GM15510 (cell line): ENCODE results near the gene OGG1.

Source experiments
- POLR2A ChIP-seq: IDR thresholded peaks from 3 replicates; pipeline ENCODE4 v1.6.1; 2011; ENCODE audit warnings: borderline replicate concordance; ENCODE audit not compliant: insufficient read length; ENCODE audit errors: extremely low read depth

Gene OGG1

DNA sequence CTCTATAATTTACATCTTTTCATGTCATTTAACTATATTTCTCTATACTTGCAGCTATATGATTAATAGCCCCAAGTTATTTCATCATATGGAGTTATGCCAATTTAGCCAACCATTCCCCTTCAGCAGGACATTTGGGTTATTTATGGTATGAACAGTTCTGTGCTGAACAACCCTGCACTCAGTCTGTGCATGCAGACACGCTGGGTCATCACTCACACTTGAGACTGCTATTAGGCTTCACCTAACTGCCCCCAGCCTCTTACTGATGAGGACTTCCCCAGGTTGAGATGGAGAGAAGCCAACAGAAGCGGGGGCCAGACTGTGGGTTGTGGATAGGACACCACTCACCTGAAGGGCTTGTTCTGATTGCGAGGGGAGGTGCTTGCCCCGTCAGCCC, 35.2 kb downstream of the OGG1 start:
- TF ChIP-seq POLR2A, result no peak

DNA sequence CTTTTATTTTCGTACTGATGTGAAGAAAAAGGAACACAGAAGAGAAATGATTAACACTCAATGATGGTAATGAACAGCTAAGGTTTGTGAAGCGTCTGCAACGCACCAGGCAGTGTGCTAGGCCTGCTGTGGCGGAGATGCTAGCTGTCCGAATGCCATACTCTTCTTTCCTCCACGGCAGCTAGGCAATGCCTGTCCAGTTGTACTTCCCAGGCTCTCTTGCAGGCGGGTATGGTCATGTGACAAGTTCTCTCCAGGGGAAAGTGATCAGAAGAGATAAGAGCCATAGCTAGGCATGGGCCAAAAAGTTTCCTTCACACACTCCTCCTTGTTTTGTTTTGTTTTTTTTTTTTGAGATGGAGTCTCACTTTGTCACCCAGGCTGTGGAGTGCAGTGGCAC, 35.9 kb downstream of the OGG1 start:
- no peak for TF ChIP-seq POLR2A

DNA sequence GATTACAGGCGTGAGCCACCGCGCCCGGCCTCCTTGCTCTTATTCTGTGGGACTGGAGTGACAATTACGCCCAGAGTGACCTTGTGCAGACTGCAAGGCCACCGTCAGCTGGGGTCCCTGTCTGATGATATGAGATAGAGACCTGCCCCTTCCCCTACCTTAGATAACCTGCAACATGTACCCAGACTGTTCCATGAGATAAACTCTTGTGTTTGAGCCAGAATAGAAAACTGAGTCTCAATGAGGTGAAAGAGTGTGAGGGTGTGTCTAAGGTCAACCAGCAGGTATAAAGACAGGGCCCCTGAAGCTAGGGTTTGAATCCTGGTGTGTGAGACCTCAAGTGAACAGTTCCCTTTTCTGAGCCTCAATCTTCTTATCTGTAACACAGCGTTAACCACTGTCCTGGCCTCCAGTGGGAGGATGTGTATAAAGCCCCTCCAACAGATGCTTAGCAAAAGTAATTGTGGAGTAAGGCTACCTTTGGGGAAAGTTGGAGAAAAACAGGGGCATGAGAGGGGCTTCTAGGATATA, 36.5 kb downstream of the OGG1 start:
- TF ChIP-seq POLR2A, result no peak

DNA sequence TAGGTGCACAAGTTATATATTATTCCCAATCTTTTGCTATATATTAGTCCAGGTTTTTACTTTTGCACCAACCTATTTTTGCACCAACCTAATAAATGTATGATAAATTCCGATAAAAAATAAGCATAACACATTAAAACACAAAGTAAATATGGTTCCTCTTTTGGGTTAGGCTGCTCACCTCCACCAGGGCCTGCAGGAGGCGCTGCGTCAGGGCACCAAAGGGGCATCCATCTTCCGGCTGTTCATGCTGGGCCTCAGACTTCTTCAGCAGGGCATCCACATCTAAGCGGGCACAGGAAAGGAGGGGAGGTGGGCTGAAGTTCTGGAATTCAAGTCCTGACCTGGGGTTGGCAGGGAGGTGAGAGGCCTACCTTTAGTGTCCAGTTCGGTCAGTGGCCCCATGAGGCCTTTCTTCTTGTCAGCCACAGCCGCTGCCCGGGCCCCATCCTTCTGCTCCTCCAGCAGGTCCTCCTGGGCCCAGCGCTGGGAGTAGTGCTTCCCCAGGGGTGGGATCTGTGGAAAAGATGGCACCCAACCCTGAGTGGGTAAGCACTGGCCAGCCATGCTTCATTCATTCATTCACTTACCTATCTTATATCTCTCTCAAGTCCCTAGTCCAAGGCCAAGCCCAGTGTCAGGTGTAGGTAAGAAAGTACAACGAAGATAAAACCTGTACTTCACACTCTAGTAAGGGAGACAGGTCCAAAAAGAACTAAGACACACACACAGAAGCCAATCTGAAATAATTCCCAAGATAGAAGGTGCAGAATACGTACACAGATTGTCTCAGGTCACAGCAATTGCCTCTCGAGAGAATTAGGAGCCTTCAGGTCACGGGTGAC, 37.3 kb downstream of the OGG1 start:
- no peak for TF ChIP-seq POLR2A

DNA sequence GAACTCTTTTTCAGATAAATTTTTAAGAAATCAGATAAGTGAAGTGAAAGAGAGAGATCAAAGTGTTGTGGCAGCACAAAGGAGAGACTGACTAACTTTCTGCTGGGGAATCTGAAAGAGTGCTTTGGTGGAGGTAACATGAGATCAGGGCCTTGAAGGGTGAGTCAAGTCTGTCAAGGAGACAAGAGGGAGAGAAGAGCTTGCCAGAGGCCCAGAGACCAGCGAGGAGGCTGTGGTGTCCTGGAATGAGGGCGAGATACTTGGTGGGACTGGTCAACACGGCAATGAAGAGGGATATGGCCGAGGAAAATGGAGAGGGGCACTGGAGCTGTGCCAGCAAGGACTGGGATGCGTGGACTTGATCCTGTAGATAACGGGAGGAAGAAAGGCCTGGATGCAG, 38.0 kb downstream of the OGG1 start:
- TF ChIP-seq POLR2A, result no peak

DNA sequence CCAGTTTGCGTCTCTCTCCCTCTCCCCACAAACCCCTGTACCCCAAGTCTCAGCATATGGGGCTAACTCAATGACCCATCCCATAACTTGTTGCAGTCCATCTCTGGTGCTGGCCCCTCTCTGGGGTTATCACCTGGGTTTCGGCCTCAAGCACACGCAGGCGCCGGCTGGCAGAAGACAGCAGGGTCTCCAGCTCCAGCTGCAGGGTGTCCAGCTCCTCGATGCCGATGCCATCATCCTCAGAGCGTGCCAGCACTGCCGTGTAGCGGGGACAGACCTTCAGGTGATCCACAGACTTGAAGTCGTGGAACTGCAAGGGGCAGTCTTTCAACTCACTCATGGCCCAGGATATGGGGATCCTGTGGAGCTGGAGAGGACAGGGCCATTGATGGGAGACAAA, 41.4 kb downstream of the OGG1 start:
- TF ChIP-seq POLR2A, result no peak

DNA sequence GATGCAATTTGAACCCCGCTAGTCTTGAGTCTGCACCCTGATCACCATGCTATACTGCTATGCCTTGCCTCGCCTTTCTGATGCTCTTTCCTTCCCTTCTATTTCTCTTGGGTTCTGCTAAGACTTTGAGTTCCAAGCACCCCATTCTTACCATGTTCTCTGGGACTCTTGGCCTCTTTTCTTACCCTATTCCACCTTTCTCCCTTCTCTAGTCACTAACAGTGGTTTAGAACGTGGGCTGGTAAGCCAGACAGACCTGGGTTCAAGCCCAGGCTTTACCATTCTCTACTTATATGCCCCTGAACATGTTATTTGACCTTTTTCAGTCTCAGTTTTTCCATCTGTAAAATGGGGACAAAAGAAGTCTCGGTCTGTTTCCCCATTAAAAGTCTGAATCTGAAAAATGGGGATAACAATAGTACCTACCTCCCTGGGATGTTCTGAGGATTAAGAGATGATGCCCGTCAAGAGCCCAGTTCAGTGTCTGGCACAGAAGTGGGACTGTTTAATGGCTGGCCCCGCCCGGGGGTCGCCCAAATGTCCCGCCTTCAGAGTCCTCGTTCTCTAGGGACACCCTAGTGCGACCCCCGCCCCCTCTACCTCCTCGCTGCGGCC, 42.1 kb downstream of the OGG1 start:
- TF ChIP-seq POLR2A, result peak; percentile 82

DNA sequence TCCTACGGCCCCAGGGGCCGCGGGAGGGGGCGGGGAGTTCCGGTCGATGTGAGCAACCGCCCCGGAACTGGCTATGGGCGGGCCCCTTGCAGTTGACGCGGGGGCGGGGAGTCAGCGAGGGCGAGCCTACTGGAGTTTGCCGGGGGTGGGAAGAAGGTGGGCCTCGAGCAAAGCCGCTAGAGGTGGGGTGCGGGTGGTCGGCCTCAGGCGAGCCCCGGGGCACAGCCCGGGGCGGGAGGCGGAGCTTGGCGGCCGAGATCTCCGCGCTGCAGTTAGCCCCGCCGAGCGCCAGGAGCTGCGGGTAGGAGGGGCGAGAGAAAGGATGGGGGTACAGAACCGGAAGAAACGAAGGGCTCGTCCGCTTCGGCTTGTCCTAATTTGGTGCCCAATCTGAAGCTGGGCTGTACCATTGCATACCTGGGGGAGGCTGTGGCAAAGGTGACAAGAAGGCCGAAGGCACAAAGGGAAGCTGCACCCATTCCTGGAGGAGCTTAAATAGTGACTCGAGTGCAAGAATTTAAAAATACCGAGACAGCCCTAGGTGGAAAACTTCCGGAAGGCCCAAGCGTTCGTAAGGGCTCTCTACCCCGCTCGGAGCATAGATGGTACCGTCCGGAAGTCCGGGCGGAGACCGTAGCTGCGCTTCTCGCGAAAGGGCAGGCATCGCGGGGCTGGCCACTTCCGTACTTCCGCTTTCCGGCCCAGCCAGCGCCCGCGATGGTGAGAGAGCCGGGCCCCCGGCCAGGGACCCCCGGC, 42.8 kb downstream of the OGG1 start, which contains the start of the genes ARPC4 and TADA3:
Gene ARPC4 (plus strand): TSS at position 678 of the 756 bp plus-strand sequence. CDS start 40 bp downstream, at position 718.
Gene TADA3 (minus strand): TSS at position 69 of the 756 bp plus-strand sequence. CDS start 1,007 bp downstream, outside the sequence.
- TF ChIP-seq POLR2A, result peak; percentile 90

DNA sequence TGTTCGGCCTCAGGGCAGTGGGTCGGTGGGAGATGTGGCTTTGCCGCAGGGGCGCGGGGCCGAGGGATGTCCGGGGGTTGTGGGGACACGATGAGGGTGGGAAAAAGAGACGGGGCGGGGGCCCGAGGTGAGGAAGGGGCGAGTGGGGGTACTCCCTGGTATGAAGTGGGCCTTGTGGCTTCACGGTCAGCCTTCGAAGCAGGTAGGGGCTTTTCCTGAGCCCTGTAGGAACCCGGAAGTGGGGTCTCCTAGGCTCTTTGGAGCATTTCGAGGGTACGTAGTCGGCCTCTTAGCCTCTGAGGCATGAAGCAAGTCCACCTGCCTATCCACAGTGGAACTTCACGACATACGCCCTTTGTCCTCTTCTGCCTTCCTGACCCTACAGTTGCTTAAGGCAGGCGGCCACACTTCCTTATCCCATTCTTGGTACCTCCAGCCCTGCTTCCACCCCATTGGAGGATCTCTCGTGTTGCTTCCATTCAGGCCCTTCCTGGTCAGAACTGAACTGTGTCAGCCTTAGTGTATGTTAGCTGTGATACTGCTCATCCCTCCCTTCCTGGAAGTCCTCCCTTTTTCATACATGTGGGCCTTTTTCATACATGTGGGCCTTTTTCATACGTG, 43.5 kb downstream of the OGG1 start:
- no peak for TF ChIP-seq POLR2A

DNA sequence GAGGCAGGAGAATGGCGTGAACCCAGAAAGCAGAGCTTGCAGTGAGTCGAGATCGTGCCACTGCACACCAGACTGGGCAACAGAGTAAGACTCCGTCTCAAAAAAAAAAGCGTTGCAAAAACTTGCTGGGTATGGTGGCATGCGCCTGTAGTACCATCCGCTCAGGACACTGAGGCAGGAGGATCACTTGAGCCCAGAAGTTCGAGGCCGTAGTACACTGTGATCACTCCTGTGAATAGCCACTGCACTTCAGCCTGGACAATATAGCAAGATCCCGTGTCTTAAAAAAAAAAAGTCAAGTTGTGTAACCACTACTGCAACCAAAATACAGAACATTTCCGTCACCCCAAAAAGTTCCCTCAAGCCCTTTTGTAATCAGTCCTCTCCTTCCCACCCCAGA, 44.6 kb downstream of the OGG1 start:
- TF ChIP-seq POLR2A, result no peak

DNA sequence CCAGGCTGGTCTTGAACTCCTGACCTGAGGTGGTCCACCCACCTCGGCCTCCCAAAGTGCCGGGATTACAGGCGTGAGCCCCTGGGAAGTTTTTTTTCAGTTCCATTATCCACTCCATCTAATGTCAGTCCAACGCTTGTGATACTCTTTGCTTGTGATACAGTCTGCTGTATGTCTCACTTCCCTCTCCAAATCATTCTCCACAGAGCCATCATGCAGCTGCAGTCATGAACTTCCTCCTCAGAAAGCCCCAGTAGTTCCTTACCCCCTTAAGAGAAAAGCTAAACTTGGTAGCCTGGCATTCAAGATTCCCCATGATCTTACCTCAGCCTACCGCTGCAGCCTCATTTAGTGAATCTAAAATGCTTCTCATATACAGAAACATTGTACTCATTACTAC, 45.5 kb downstream of the OGG1 start:
- TF ChIP-seq POLR2A, result no peak

DNA sequence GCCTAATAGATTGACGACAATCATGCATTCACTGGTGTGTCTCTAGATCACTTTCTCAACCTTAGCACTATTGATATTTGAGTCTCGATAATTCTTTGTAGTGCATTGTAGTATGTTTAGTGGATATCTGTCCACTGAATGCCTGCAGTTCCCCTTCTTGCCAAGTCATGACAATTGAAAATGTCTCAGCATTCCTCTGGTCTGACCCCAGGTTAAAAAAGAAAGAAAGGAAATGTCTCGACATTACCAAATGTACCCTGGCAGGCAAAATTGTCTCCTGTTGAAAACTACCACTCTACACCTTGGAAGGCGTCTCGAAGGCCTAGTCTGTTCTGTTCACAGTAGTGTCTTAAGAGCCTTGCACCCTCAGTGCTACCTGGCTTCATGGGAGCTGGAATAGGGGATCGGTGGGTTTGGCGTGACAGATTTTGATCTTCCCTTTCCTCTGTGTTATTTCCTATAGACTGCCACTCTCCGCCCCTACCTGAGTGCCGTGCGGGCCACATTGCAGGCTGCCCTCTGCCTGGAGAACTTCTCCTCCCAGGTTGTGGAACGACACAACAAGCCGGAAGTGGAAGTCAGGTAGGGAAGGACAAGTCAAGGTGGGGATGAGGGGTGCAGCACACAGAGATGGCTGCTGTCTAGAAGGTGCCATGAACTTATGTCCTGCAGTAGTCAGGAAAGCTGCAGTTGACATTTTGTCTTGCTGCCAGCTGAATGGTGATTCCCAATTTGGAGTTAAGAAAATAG, 47.6 kb downstream of the OGG1 start:
- no peak for TF ChIP-seq POLR2A

DNA sequence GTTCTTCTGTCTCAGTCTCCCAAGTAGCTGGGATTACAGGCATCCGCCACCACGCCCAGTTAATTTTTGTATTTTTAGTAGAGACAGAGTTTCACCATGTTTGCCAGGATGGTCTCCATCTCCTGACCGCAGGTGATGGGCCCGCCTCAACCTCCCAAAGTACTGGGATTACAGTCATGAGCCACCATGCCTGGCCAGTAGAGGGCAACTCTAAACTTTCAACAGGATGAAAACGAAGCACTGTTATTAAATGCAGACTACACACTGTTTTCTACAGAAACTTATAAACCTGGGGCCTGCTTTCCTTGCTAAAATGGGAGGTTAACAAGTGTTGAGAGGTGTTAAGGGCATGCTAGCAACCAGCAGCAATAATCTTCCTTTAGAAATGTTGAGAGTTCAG, 50.8 kb downstream of the OGG1 start:
- TF ChIP-seq POLR2A, result no peak

DNA sequence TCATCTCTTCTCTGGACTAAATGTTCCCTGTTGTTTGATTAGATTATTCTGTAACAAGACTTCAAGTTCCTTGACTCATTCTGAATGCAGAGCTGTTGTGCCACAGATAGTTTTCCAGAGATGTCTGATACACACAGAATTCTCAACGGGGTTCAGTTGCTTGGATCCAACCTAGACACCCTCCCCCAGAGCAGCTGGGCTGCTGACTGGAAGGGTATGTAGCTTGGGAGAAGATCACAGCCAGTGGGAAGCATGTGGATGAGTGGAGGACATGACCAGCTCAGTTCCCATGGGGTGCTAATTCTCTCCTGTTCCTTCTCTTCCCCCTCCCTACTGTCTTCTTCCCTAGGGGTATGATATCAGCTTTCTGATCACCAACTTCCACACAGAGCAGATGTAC, 53.7 kb downstream of the OGG1 start:
- no peak for TF ChIP-seq POLR2A
